ENCODE measurements around the gene TRAM2. TPM values are rescaled to one million over a fixed set of nuclear protein-coding genes. Genes with fewer than 3 reads are reported as not detected.

Gene TRAM2
- total RNA-seq, 1 donor from 2014 or later, result 22.1 TPM

- TF ChIP-seq, protein P1, sequence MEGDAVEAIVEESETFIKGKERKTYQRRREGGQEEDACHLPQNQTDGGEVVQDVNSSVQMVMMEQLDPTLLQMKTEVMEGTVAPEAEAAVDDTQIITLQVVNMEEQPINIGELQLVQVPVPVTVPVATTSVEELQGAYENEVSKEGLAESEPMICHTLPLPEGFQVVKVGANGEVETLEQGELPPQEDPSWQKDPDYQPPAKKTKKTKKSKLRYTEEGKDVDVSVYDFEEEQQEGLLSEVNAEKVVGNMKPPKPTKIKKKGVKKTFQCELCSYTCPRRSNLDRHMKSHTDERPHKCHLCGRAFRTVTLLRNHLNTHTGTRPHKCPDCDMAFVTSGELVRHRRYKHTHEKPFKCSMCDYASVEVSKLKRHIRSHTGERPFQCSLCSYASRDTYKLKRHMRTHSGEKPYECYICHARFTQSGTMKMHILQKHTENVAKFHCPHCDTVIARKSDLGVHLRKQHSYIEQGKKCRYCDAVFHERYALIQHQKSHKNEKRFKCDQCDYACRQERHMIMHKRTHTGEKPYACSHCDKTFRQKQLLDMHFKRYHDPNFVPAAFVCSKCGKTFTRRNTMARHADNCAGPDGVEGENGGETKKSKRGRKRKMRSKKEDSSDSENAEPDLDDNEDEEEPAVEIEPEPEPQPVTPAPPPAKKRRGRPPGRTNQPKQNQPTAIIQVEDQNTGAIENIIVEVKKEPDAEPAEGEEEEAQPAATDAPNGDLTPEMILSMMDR (IDR thresholded peaks at IDR 0.05; ENCODE audit: unreplicated experiment), result no peak
- peaks cover 44% of the 10 kb centered on the region for H3K4me1 Mint-ChIP-seq
- no peak for DNase-seq (ENCODE audit: low spot score in 2 of 2, unreplicated experiment in 2 of 2)
- H3K4me3 Mint-ChIP-seq, result no peak overlapping the region
- no peaks in the 10 kb centered on the region for H3K27me3 Mint-ChIP-seq (ENCODE audit: low read depth)
- H3K9me3 Mint-ChIP-seq, result no peaks in the 10 kb centered on the region
- H3K36me3 Mint-ChIP-seq, result no peaks in the 10 kb centered on the region
- no peak overlapping the region for H3K27ac Mint-ChIP-seq
Measured at GRCh38 chr6:52546192-52546591, 30.7 kb downstream of the TRAM2 start.

DNA sequence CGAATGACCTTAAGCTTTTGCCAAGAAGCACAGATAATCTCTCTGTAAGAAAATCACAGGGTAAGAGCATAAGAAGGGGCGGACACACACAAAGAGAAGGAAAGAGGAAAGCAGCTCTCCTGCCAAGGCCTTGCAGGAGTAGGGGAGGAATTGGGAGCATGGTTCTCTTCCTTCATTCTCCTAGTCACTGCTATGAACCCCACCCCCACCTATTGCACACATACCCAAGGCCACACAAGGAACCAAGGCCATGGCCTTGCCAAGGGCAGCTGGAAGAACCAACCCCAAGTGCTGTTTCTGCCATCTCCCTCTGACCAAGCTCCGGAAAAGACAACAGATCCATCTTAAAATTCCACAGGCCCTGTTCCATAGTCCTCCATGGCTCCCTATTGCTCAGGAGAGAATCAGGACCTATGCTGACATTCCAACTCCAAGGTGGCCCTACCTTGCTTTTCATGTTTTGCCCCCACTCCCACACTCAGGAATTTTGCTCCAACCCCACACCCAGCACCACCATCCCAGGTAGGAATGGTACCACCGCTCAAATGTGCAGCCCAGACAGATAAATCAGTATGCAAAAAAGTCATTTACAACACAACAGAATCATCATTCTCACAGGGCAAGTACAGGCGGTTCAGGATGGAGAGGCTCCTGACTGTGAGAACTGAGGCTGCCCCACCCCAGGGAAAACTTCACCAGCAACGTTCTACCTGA, 31.3 kb downstream of the TRAM2 start:
- no peaks in the 10 kb centered on the region for H3K9me3 Mint-ChIP-seq

GRCh38 chr6:52544602-52545405, 32.1 kb downstream of the TRAM2 start:
- no peak for DNase-seq (ENCODE audit: low spot score in 2 of 2, unreplicated experiment in 2 of 2)
- no peak overlapping the region for H3K4me3 Mint-ChIP-seq
- H3K4me1 Mint-ChIP-seq, result peaks cover 41% of the 10 kb centered on the region
- no peaks in the 10 kb centered on the region for H3K36me3 Mint-ChIP-seq
- no peaks in the 10 kb centered on the region for H3K27me3 Mint-ChIP-seq (ENCODE audit: low read depth)
- H3K27ac Mint-ChIP-seq, result peak overlapping the region; percentile 58
- TF ChIP-seq, protein P1 (IDR thresholded peaks at IDR 0.05; ENCODE audit: unreplicated experiment), result no peak
- no peaks in the 10 kb centered on the region for H3K9me3 Mint-ChIP-seq

More for the DNA sequence above, 31.3 kb downstream of the TRAM2 start:
- no peaks in the 10 kb centered on the region for H3K27me3 Mint-ChIP-seq (ENCODE audit: low read depth)
- H3K36me3 Mint-ChIP-seq, result no peaks in the 10 kb centered on the region
- TF ChIP-seq, protein P1 (IDR thresholded peaks at IDR 0.05; ENCODE audit: unreplicated experiment), result no peak
- H3K27ac Mint-ChIP-seq, result no peak overlapping the region
- peaks cover 40% of the 10 kb centered on the region for H3K4me1 Mint-ChIP-seq
- no peak for DNase-seq (ENCODE audit: low spot score in 2 of 2, unreplicated experiment in 2 of 2)
- H3K4me3 Mint-ChIP-seq, result no peak overlapping the region

DNA sequence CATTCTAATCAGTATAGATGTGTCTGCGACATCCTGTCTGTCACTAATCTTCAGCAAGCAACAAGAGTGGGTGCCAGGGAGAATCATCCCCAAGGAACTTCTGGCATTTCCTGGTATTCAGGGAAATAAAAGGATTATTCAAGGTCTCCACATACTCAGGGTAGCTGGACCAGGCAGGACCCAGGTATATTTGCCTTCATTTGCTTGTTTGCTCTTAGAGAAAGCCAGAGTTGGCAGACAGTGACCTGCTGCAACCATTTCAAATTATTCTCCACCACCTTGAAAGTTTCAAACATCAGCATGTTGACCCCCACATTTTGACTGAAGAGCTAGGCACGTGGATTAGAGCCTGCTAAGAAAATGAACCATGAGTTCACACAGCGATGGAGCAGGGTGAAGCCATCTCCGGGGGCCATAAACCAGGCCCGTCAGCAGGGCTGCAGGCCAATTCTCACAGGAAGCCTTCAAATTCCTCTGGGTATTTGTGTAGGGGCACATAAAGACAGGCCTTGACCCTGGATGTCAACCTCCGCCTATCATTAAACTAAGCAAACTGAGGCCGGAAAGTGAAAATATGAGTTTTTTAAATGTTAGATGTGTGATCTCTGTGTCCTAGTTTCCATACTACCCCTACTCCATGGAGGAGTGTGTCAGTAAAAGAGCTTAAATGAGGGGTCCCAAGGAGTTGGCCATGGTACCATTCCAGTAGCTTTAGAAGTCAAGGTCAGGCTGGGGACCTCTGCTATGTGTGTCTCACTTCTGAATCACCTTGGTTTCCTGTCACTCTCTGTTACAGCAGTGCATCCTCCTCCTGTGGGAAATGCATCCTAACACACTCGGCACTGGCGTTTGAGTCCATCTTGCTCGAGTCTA, 32.9 kb downstream of the TRAM2 start:
- Mint-ChIP-seq H3K27ac (peak overlapping the region; percentile 58), H3K4me1 (peaks cover 40% of the 10 kb centered on the region), H3K27me3 (ENCODE audit: low read depth) (no peaks in the 10 kb centered on the region), H3K4me3 (no peak overlapping the region), H3K9me3 (no peaks in the 10 kb centered on the region), H3K36me3 (no peaks in the 10 kb centered on the region)
- TF ChIP-seq, protein P1 (IDR thresholded peaks at IDR 0.05; ENCODE audit: unreplicated experiment), result no peak
- DNase-seq (ENCODE audit: low spot score in 2 of 2, unreplicated experiment in 2 of 2), result no peak

GRCh38 chr6:52543262-52543661, 33.6 kb downstream of the TRAM2 start:
- Mint-ChIP-seq H3K27ac (peak overlapping the region; percentile 58), H3K9me3 (no peaks in the 10 kb centered on the region), H3K4me1 (peaks cover 44% of the 10 kb centered on the region), H3K36me3 (no peaks in the 10 kb centered on the region), H3K27me3 (ENCODE audit: low read depth) (no peaks in the 10 kb centered on the region), H3K4me3 (no peak overlapping the region)
- DNase-seq (ENCODE audit: low spot score in 2 of 2, unreplicated experiment in 2 of 2), result no peak
- TF ChIP-seq, protein P1 (IDR thresholded peaks at IDR 0.05; ENCODE audit: unreplicated experiment), result no peak

All from mesothelial cell of epicardium (in vitro differentiated cells).